IMR-90 (cell line): Measurements from ENCODE around the gene PRPF8. TPM values are rescaled to one million over a fixed set of nuclear protein-coding genes. Genes with fewer than 3 reads are reported as not detected.

Experiments used
- ATAC-seq: fragments of 200-7000 bp; cut with Tn5 transposase; 2 replicates; pipeline ENCODE4 v1.9.1; 2020; ENCODE audit warnings: low read depth, mild to moderate bottlenecking, moderate library complexity
- BruUV-seq: library from RNA; stranded (reverse); fragments of 400-500 nt; replicated peaks from 2 replicates; lab custom pipeline; 2021; lab: Mats Ljungman, UMichigan
- CTCF ChIA-PET: fragments of 300-600 bp; formaldehyde crosslinking; extraction: SDS; loops from one replicate; lab custom pipeline; 2021; ENCODE audit warnings: antibody characterized with exemption; lab: Yijun Ruan, JAX
- POLR2A ChIA-PET: fragments of 300-600 bp; sonication (Branson Sonifier 250); formaldehyde crosslinking; loops from one replicate; lab custom pipeline; 2022; ENCODE audit warnings: antibody characterized with exemption; ENCODE audit not compliant: unreplicated experiment; lab: Charles Lee
- DNase-seq: peaks from one replicate; pipeline ENCODE4 v3.0.0; 2013
- H2AFZ ChIP-seq: replicated peaks from 2 replicates; pipeline ENCODE3; 2013; ENCODE audit warnings: low read length, mild to moderate bottlenecking; ENCODE audit not compliant: poor library complexity
- H2AK5ac ChIP-seq: 2 replicates; pipeline ENCODE4 v1.6.1; 2013; ENCODE audit warnings: low read depth, low read length, inconsistent platforms
- H2AK9ac ChIP-seq: replicated peaks from 2 replicates; pipeline ENCODE3; 2013; ENCODE audit warnings: mild to moderate bottlenecking, low read depth, low read length, moderate library complexity; ENCODE audit not compliant: poor library complexity
- H2BK120ac ChIP-seq: 2 replicates; pipeline ENCODE4 v1.6.1; 2013; ENCODE audit warnings: low read depth, low read length, inconsistent platforms
- H2BK15ac ChIP-seq: 3 replicates; pipeline ENCODE4 v1.6.1; 2013; ENCODE audit warnings: low read depth, low read length, inconsistent platforms
- H2BK20ac ChIP-seq: 2 replicates; pipeline ENCODE4 v1.6.1; 2013; ENCODE audit warnings: low read depth, mild to moderate bottlenecking, inconsistent platforms, low read length, moderate library complexity
- H2BK5ac ChIP-seq: 2 replicates; pipeline ENCODE4 v1.6.1; 2013; ENCODE audit warnings: mild to moderate bottlenecking, low read depth, low read length, inconsistent platforms; ENCODE audit not compliant: poor library complexity, severe bottlenecking
- H3K14ac ChIP-seq: replicated peaks from 2 replicates; pipeline ENCODE4 v1.6.1; 2013; ENCODE audit warnings: low read depth, low read length, inconsistent platforms
- H3K18ac ChIP-seq: 2 replicates; pipeline ENCODE4 v1.6.1; 2013; ENCODE audit warnings: low read depth, low read length, control low read depth
- H3K23ac ChIP-seq: 2 replicates; pipeline ENCODE4 v1.6.1; 2013; ENCODE audit warnings: low read depth, low read length, inconsistent platforms
- H3K27ac ChIP-seq: 2 replicates; pipeline ENCODE4 v1.5.1; 2013; ENCODE audit warnings: mild to moderate bottlenecking, control low read depth, low read length; ENCODE audit not compliant: insufficient read depth
- H3K27me3 ChIP-seq: 2 replicates; pipeline ENCODE4 v1.6.1; 2013; ENCODE audit warnings: low read length; ENCODE audit not compliant: control insufficient read depth, insufficient read depth
- H3K36me3 ChIP-seq: 2 replicates; pipeline ENCODE4 v1.6.1; 2013; ENCODE audit warnings: low read length, mixed read lengths; ENCODE audit not compliant: control insufficient read depth, insufficient read depth
- H3K4ac ChIP-seq: 2 replicates; pipeline ENCODE4 v1.6.1; 2013; ENCODE audit warnings: low read depth, low read length, inconsistent platforms
- H3K4me1 ChIP-seq: 2 replicates; pipeline ENCODE4 v1.6.1; 2013; ENCODE audit warnings: low read length, mixed read lengths; ENCODE audit not compliant: control insufficient read depth, insufficient read depth
- H3K4me2 ChIP-seq: 2 replicates; pipeline ENCODE4 v1.6.1; 2013; ENCODE audit warnings: low read depth, mild to moderate bottlenecking, control low read depth, low read length, moderate library complexity
- H3K4me3 ChIP-seq: 2 replicates; pipeline ENCODE4 v1.5.1; 2013; ENCODE audit warnings: low read depth, mild to moderate bottlenecking, control low read depth, low read length, moderate library complexity; ENCODE audit not compliant: insufficient read depth
- H3K56ac ChIP-seq: 2 replicates; pipeline ENCODE4 v1.6.1; 2013; ENCODE audit warnings: low read length, inconsistent platforms; ENCODE audit not compliant: insufficient read depth; ENCODE audit errors: extremely low read depth
- H3K79me1 ChIP-seq, 2 experiments: 2 replicates each; pipeline ENCODE4 v1.6.1; 2013; ENCODE audit warnings: low read length in 2 of 2, inconsistent platforms in 1 of 2, low read depth in 1 of 2
- H3K9ac ChIP-seq: 2 replicates; pipeline ENCODE4 v1.6.1; 2013; ENCODE audit warnings: low read depth, low read length, control low read depth
- H3K9me1 ChIP-seq: 2 replicates; pipeline ENCODE4 v1.6.1; 2013; ENCODE audit warnings: low read length, inconsistent platforms; ENCODE audit not compliant: insufficient read depth
- H3K9me3 ChIP-seq: 2 replicates; pipeline ENCODE4 v1.6.1; 2013; ENCODE audit warnings: low read length; ENCODE audit not compliant: control insufficient read depth, insufficient read depth
- H4K20me1 ChIP-seq: 2 replicates; pipeline ENCODE4 v1.6.1; 2013; ENCODE audit warnings: low read length, inconsistent platforms; ENCODE audit not compliant: insufficient read depth
- H4K5ac ChIP-seq: 2 replicates; pipeline ENCODE4 v1.6.1; 2013; ENCODE audit warnings: mild to moderate bottlenecking, low read depth, low read length, control low read depth
- H4K8ac ChIP-seq, 2 experiments: 2 replicates each; pipeline ENCODE4 v1.6.1; 2013; ENCODE audit warnings: low read depth in 2 of 2, low read length in 2 of 2, control low read depth in 1 of 2, inconsistent platforms in 1 of 2
- H4K91ac ChIP-seq: 2 replicates; pipeline ENCODE4 v1.6.1; 2013; ENCODE audit warnings: low read depth, low read length, inconsistent platforms; ENCODE audit not compliant: insufficient read depth
- BHLHE40 ChIP-seq: fragments of 150-350 bp; IDR thresholded peaks from 2 replicates; pipeline ENCODE4 v1.6.1; 2016; ENCODE audit warnings: mild to moderate bottlenecking, low read depth, low read length
- CEBPB ChIP-seq: IDR thresholded peaks from 2 replicates; pipeline ENCODE4 v1.6.1; 2012; ENCODE audit warnings: low read depth, low read length, improper control_type of control experiment
- CHD1 ChIP-seq: IDR thresholded peaks from 2 replicates; pipeline ENCODE4 v1.6.1; 2012; ENCODE audit warnings: low read depth, low read length, improper control_type of control experiment
- FOS ChIP-seq: fragments of 150-350 bp; IDR thresholded peaks from 2 replicates; pipeline ENCODE4 v1.6.1; 2016; ENCODE audit warnings: low read depth, low read length
- MAFK ChIP-seq: IDR thresholded peaks from 2 replicates; pipeline ENCODE4 v1.6.1; 2012; ENCODE audit warnings: low read depth, low read length, improper control_type of control experiment
- MAZ ChIP-seq: IDR thresholded peaks from 2 replicates; pipeline ENCODE4 v1.6.1; 2012; ENCODE audit warnings: low read depth, mild to moderate bottlenecking, low read length, improper control_type of control experiment, moderate library complexity, borderline replicate concordance
- NFE2L2 ChIP-seq: fragments of 150-350 bp; IDR thresholded peaks from 2 replicates; pipeline ENCODE4 v1.6.1; 2016; ENCODE audit warnings: low read depth, mild to moderate bottlenecking, low read length
- POLR2A ChIP-seq: IDR thresholded peaks from 2 replicates; pipeline ENCODE4 v1.6.1; 2012; ENCODE audit warnings: mild to moderate bottlenecking, low read depth, low read length
- RAD21 ChIP-seq: IDR thresholded peaks from 2 replicates; pipeline ENCODE4 v1.6.1; 2012; ENCODE audit warnings: low read length, improper control_type of control experiment
- RFX5 ChIP-seq: IDR thresholded peaks from 2 replicates; pipeline ENCODE4 v1.8.0; 2012; ENCODE audit warnings: low read depth, mild to moderate bottlenecking, low read length, moderate library complexity
- USF2 ChIP-seq: fragments of 150-350 bp; IDR thresholded peaks from 2 replicates; pipeline ENCODE4 v1.6.1; 2017; ENCODE audit warnings: mild to moderate bottlenecking, antibody characterized with exemption, low read length, low read depth
- WGBS, 2 experiments: methylation state at CpG; one replicate each; pipeline versions ENCODE4 v1.1.5 to v1.1.7; 2013; ENCODE audit warnings: missing lambda C conversion rate in 2 of 2; ENCODE audit not compliant: insufficient read length in 1 of 2; ENCODE audit errors: extremely low coverage in 2 of 2; 5-methylcytosine and 5-hydroxymethylcytosine counted together
- dilution Hi-C: fragments of 300-500 bp; cut with HindIII; formaldehyde crosslinking; loops from one replicate; pipeline ENCODE4 v1.14.3; 2018; ENCODE audit warnings: low sequenced_read_pairs; ENCODE audit not compliant: unreplicated experiment
- in situ Hi-C: fragments of 300-500 bp; cut with MboI; formaldehyde crosslinking; loops from 3 replicates; pipeline ENCODE4 v1.14.3; 2019; ENCODE audit warnings: low sequenced_read_pairs, inconsistent platforms, mixed read lengths
- intact Hi-C: fragments of 100-400 bp; cut with micrococcal nuclease; formaldehyde crosslinking; loops from 2 replicates; pipeline ENCODE4 v1.10.0; 2022
- polyA plus RNA-seq, 3 experiments: library from polyadenylated mRNA; depleted of rRNA; stranded (reverse); fragments of >200 nt; gene quantifications; 2 replicates each; pipeline ENCODE4 v1.2.3, GENCODE V29; 2012; ENCODE audit warnings: low replicate concordance in 1 of 3
- total RNA-seq: library from RNA; depleted of rRNA; stranded (reverse); fragments of >200 nt; gene quantifications from 2 replicates; pipeline ENCODE4 v1.2.3, GENCODE V29; 2012
- TF ChIP-seq, protein P1 (sequence below): conservative IDR thresholded peaks from 2 replicates; pipeline ENCODE4 v1.5.1; 2012; ENCODE audit warnings: mild to moderate bottlenecking, low read depth, low read length, improper control_type of control experiment

PRPF8 gene
- total and polyA plus RNA-seq, 2 of the 4 experiments (the other 2 are of a cell fraction) = 141 to 160 TPM

- Histone ChIP-seq H3K27ac (no peak overlapping the region), H3K4ac (no peak overlapping the region), H2BK120ac (no peak overlapping the region), H4K91ac (no peak overlapping the region), H4K8ac (no peak overlapping the region), H3K4me2 (no peak overlapping the region), H3K56ac (no peak overlapping the region), H3K27me3 (peaks cover 2% of the 10 kb centered on the region; the same call in 1 of the 2 replicates), H3K18ac (no peak overlapping the region), H3K14ac (no peak overlapping the region), H2BK5ac (no peak overlapping the region), H2BK20ac (no peak overlapping the region), H3K4me1 (no peaks in the 10 kb centered on the region), H4K20me1 (no peaks in the 10 kb centered on the region), H3K36me3 (no peaks in the 10 kb centered on the region), H3K9me3 (no peaks in the 10 kb centered on the region), H2AFZ (no peak overlapping the region), H3K9ac (no peak overlapping the region), H3K4me3 (no peak overlapping the region), H3K9me1 (no peaks in the 10 kb centered on the region), H2AK9ac (no peak overlapping the region), H2AK5ac (no peak overlapping the region), H3K79me1 (no peaks in the 10 kb centered on the region), H2BK15ac (no peak overlapping the region), H3K23ac (no peak overlapping the region), H4K5ac (no peak overlapping the region)
- intact Hi-C loops = no loop called here
- in situ Hi-C loops = no loop called here
- ChIA-PET CTCF (interaction anchor here (0.9 kb wide), 1 partner anchor 12 kb away, joined by 5 read pairs; no protein-coding TSS in a partner anchor), POLR2A (no interaction called here)
- DNase-seq (no peak), ATAC-seq (no peak)
- dilution Hi-C loops = no loop called here
- TF ChIP-seq BHLHE40 (no peak), RAD21 (no peak), MAFK (no peak), FOS (no peak), USF2 (no peak), CEBPB (no peak), CHD1 (no peak), MAZ (no peak), NFE2L2 (no peak), POLR2A (no peak), RFX5 (no peak)
- TF ChIP-seq, protein P1, sequence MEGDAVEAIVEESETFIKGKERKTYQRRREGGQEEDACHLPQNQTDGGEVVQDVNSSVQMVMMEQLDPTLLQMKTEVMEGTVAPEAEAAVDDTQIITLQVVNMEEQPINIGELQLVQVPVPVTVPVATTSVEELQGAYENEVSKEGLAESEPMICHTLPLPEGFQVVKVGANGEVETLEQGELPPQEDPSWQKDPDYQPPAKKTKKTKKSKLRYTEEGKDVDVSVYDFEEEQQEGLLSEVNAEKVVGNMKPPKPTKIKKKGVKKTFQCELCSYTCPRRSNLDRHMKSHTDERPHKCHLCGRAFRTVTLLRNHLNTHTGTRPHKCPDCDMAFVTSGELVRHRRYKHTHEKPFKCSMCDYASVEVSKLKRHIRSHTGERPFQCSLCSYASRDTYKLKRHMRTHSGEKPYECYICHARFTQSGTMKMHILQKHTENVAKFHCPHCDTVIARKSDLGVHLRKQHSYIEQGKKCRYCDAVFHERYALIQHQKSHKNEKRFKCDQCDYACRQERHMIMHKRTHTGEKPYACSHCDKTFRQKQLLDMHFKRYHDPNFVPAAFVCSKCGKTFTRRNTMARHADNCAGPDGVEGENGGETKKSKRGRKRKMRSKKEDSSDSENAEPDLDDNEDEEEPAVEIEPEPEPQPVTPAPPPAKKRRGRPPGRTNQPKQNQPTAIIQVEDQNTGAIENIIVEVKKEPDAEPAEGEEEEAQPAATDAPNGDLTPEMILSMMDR = no peak
- no TSS peak for BruUV-seq
- 75% methylated on average over 6 of the region's 10 CpGs; no CpG with 5 or more reads in 1 of the 2 experiments for WGBS, 2 experiments
These were observed 48.8 kb downstream of the PRPF8 start for GRCh38 chr17:1635675-1636465.
